ENCODE data around the gene LYSET.
"Not testable (repeated sequence)": the region's sequence is repeated elsewhere in the genome, so short reads cannot be mapped to it uniquely, and the experiment has no call there.

The LYSET gene

GRCh38 chr14:93160353-93160801, 24.7 kb upstream of the LYSET start:
- TF ChIP-seq CTCF (IDR thresholded peaks at IDR 0.05; ENCODE audit: insufficient read depth, missing control alignments) = peak; percentile 36
- DNase-seq (ENCODE audit: insufficient read length, low spot score) = no peak
- no peak for FAIRE-seq

- FAIRE-seq = no peak
- no peak for DNase-seq (ENCODE audit: insufficient read length, low spot score)
- TF ChIP-seq CTCF (IDR thresholded peaks at IDR 0.05; ENCODE audit: insufficient read depth, missing control alignments) = no peak
Measured at GRCh38 chr14:93161411-93161940, 23.6 kb upstream of the LYSET start.

GRCh38 chr14:93163564-93163963, 21.6 kb upstream of the LYSET start:
- no peak for TF ChIP-seq CTCF (IDR thresholded peaks at IDR 0.05; ENCODE audit: insufficient read depth, missing control alignments)

GRCh38 chr14:93165271-93166265, 19.5 kb upstream of the LYSET start:
- FAIRE-seq; DNase-seq (ENCODE audit: insufficient read length, low spot score): not testable (repeated sequence)

More at GRCh38 chr14:93163564-93163963, 21.6 kb upstream of the LYSET start:
- FAIRE-seq (no peak), DNase-seq (ENCODE audit: insufficient read length, low spot score) (no peak)

GRCh38 chr14:93168610-93169009, 16.5 kb upstream of the LYSET start:
- FAIRE-seq = not testable (repeated sequence)

GRCh38 chr14:93169619-93170018, 15.5 kb upstream of the LYSET start:
- DNase-seq (ENCODE audit: insufficient read length, low spot score); FAIRE-seq: not testable (repeated sequence)

More at GRCh38 chr14:93168610-93169009, 16.5 kb upstream of the LYSET start:
- DNase-seq (ENCODE audit: insufficient read length, low spot score) = not testable (repeated sequence)

- DNase-seq (ENCODE audit: insufficient read length, low spot score); FAIRE-seq: not testable (repeated sequence)
Measured at GRCh38 chr14:93170141-93170540, 15.0 kb upstream of the LYSET start.

GRCh38 chr14:93171376-93171775, 13.7 kb upstream of the LYSET start:
- DNase-seq (ENCODE audit: insufficient read length, low spot score) (no peak), FAIRE-seq (no peak)
- no peak for TF ChIP-seq CTCF (IDR thresholded peaks at IDR 0.05; ENCODE audit: insufficient read depth, missing control alignments)

- TF ChIP-seq CTCF (IDR thresholded peaks at IDR 0.05; ENCODE audit: insufficient read depth, missing control alignments) = no peak
- FAIRE-seq = no peak
- no peak for DNase-seq (ENCODE audit: insufficient read length, low spot score)
Measured at GRCh38 chr14:93173943-93174395, 11.1 kb upstream of the LYSET start.

- not testable (repeated sequence) for FAIRE-seq; DNase-seq (ENCODE audit: insufficient read length, low spot score)
Measured at GRCh38 chr14:93174731-93175130, 10.4 kb upstream of the LYSET start.
